Cardiac fibroblast (primary cell): ENCODE data around the gene SPO11.
"Not testable (repeated sequence)": the region's sequence is repeated elsewhere in the genome, so short reads cannot be mapped to it uniquely, and the experiment has no call there.

Source experiments
- DNase-seq, 2 donors: peaks; one replicate each; pipeline versions ENCODE4 v3.0.0 to v3.0.0-alpha.2; 2010; ENCODE audit warnings: low read depth in 2 of 2
- H3K4me3 ChIP-seq, 2 donors: replicated peaks in 1 of 2; 1 replicate in 1 of 2; 2 replicates in 1 of 2; pipeline ENCODE4 v1.5.1; 2011; ENCODE audit warnings: low read depth in 2 of 2, low read length in 2 of 2, mild to moderate bottlenecking in 2 of 2, moderate library complexity in 1 of 2
- TF ChIP-seq, protein P1 (sequence below): IDR thresholded peaks from one replicate; pipeline ENCODE4 v1.5.1; 2011; ENCODE audit warnings: low read depth, mild to moderate bottlenecking, low read length, inconsistent platforms

The SPO11 gene

DNA sequence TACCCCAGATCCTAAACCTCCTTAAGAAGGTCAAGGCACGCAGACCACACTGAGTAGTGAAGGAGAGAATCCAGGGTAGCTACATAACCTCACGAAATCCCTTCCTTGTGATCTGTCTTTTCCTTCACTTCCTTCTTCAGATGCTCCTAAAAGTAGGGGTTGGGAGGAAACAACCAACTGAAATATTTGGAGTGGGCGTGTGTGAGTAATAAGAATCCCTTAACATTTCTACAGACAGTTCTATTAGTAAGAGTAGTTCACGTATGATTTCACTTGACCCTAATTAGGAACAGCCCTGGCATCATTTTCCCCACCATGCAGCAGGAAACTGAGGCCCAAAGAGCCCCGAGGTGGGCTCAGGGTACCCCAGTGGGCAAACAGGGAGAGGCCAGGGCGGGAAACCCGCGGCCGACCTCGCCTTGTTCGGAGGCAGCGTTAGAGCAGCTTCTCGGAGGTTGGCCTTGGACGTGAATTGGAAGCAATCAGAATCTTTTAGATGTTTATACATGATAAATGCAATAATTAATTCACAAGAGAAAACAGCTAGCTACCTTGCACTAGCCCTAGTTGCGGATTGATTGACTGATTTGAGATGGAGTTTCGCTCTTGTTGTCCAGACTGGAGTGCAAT lies 20.6 kb downstream of the SPO11 start:
- DNase-seq = no peak
- TF ChIP-seq, protein P1, sequence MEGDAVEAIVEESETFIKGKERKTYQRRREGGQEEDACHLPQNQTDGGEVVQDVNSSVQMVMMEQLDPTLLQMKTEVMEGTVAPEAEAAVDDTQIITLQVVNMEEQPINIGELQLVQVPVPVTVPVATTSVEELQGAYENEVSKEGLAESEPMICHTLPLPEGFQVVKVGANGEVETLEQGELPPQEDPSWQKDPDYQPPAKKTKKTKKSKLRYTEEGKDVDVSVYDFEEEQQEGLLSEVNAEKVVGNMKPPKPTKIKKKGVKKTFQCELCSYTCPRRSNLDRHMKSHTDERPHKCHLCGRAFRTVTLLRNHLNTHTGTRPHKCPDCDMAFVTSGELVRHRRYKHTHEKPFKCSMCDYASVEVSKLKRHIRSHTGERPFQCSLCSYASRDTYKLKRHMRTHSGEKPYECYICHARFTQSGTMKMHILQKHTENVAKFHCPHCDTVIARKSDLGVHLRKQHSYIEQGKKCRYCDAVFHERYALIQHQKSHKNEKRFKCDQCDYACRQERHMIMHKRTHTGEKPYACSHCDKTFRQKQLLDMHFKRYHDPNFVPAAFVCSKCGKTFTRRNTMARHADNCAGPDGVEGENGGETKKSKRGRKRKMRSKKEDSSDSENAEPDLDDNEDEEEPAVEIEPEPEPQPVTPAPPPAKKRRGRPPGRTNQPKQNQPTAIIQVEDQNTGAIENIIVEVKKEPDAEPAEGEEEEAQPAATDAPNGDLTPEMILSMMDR = no peak
- no peak overlapping the region for H3K4me3 ChIP-seq

DNA sequence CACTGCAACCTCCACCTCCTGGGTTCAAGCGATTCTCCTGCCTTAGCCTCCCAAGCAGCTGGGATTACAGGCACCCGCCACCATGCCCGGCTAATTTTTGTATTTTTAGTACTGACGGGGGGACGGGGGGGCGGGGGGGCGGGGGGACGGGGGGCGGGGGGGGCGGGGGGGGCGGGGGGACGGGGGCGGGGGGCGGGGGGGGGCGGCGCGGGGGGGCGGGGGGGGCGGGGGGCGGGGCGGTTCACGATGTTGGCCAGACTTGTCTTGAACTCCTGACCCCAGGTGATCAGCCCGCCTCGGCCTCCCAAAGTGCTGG lies 21.1 kb downstream of the SPO11 start:
- peak overlapping the region; percentile 68 to 91 for H3K4me3 ChIP-seq
- DNase-seq = not testable (repeated sequence)

DNA sequence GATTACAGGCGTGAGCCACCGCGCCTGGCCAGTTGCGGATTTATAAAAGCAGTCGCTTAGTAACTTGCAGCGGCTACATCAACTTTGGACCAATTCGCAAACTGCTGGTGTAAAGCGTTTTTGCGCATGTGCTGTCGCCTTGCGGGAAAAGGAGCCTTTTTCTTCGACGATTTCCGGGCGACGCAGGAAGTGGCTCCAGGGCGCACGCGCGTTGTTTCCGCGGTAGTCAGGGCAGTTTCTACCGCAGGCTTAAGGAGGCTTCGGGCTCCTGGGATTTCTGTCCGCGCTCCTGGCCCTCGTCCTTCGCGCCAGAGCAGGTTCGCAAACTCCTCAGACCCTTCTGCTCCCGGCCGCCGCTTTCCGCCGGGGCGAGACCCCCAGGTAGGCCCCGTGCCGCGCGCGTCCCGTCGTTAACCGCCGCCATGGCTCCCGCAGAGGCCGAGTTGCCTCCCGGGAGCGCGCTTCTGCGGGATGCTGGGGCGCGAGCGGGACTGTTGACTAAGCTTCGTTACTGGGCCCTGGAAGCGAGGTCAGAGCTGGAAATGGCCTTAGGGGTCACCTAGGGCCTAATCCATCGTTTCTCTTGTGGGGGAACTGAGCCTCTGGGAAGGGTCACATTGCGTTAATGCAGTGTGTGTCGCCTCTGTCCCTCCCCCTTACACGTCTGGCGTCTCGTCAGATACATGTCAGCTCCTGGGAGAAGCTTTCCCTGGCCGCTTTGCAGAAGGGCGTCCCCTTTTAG lies 21.6 kb downstream of the SPO11 start, which contains the start of gene RAE1:
Gene RAE1, plus strand, starts transcription at position 214 of the 742 bp plus-strand sequence. CDS start 2,784 bp downstream, outside the sequence.
- peak within 1 kb of the TSS; percentile 68 to 91 for H3K4me3 ChIP-seq
- TF ChIP-seq, protein P1 = no peak
- DNase-seq = peak; percentile 94 to 95

DNA sequence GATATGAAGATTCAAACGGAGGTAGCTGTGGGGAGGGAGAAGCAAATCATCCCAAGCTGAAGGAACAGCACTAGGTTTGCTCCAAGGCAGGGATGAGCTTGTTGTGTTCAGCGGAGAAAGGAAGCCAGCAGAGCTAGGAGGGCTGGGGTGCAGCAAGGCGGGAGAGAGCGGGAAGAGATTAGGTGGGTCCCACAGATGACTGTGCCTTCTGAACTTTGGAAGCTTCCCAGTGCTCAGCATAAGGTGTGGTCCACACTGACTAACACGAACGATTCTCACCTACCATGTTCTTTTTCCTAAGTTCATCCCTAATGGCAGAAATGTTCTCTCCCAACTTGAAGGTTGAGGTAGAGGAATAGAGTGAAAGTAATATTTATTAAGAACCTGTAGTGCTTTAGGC lies 22.7 kb downstream of the SPO11 start:
- DNase-seq = no peak
- peak overlapping the region in 1 of 2 donors; percentile 68 for H3K4me3 ChIP-seq
- TF ChIP-seq, protein P1 = no peak

DNA sequence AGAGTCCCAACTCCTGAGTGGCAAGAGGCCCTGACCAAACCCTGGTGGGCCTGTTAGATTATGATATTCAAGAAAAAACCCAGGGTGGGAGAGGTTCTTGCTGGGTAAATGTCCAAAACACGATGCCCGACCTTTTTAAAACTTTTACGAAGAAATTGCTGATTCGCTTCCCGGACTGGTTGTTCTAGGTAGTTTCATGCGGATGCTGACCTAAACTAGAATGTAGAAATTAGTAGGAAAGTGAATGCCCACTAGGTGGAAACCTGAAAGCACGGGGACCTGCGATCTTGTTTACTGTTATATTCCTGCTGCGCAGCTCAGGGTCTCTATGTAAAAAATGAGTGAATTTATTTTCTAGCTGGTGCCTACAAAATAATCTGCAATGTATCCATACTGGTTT lies 23.7 kb downstream of the SPO11 start:
- TF ChIP-seq, protein P1 = no peak
- no peak overlapping the region for H3K4me3 ChIP-seq
- DNase-seq = no peak

DNA sequence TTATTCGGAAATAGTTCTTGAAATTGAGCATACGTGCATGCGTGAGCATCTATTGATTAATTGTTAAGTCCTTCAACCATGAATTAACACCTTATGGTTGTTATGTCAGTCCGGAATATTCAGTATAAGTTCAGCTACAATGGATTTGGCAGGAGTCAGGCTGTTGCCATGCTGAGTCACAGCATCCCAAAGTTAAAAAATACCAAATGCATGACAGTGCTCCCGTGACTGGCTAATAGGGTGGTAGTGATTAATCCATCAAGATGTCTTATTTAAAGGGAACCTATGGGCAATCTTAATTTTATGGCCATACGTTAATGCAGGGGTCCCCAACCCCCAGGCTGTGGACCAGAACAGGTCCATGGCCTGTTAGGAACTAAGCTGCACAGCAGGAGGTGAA lies 31.9 kb downstream of the SPO11 start:
- DNase-seq = peak; percentile 71 to 87
- H3K4me3 ChIP-seq = no peak overlapping the region
- TF ChIP-seq, protein P1 = no peak

DNA sequence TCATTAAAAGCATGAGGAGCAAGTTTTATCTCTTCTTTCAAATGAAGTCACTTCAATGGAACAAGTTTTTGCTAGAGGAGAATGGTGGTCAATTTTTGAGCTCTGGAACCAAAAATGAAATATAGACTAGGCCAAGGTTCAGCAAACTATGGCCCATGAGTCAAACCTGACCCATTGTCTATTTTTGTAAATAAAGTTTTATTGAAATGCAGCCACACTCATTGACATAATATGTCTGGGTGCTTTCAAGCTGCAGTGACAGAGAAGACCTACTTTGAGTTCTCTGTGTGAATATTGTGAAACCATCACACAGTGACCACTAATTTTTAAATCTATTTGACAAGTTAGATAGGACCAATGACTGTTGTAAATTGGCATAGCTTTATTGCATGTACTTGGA lies 34.8 kb downstream of the SPO11 start:
- TF ChIP-seq, protein P1 = no peak
- no peak for DNase-seq
- H3K4me3 ChIP-seq = no peak overlapping the region
